Effector memory CD4-positive, alpha-beta T cell (primary cell): Measurements from ENCODE around the gene VGF.

Experiments
- DNase-seq, 3 donors: peaks; one replicate each; pipeline ENCODE4 v3.0.0-alpha.2; 2020
- H3K27ac ChIP-seq: 2 replicates; pipeline ENCODE4 v1.7.0; 2013; ENCODE audit warnings: mild to moderate bottlenecking, low read length, moderate library complexity; ENCODE audit not compliant: insufficient read depth, poor library complexity, severe bottlenecking
- H3K27me3 ChIP-seq: replicated peaks from 2 replicates; pipeline ENCODE4 v1.7.0; 2013; ENCODE audit warnings: mild to moderate bottlenecking, low read length; ENCODE audit not compliant: insufficient read depth, control insufficient read depth, poor library complexity, severe bottlenecking
- H3K36me3 ChIP-seq: 2 replicates; pipeline ENCODE4 v1.7.0; 2013; ENCODE audit warnings: mild to moderate bottlenecking, low read length, moderate library complexity; ENCODE audit not compliant: control insufficient read depth, insufficient read depth
- H3K4me1 ChIP-seq: 2 replicates; pipeline ENCODE4 v1.7.0; 2013; ENCODE audit warnings: low read length, mild to moderate bottlenecking; ENCODE audit not compliant: control insufficient read depth, insufficient read depth, poor library complexity, severe bottlenecking
- H3K4me3 ChIP-seq: 2 replicates; pipeline ENCODE4 v1.7.0; 2013; ENCODE audit warnings: low read length, low read depth, mild to moderate bottlenecking; ENCODE audit not compliant: insufficient read depth, poor library complexity, severe bottlenecking
- H3K9me3 ChIP-seq: 2 replicates; pipeline ENCODE4 v1.7.0; 2013; ENCODE audit warnings: mild to moderate bottlenecking, low read length, moderate library complexity; ENCODE audit not compliant: control insufficient read depth

VGF gene

DNA sequence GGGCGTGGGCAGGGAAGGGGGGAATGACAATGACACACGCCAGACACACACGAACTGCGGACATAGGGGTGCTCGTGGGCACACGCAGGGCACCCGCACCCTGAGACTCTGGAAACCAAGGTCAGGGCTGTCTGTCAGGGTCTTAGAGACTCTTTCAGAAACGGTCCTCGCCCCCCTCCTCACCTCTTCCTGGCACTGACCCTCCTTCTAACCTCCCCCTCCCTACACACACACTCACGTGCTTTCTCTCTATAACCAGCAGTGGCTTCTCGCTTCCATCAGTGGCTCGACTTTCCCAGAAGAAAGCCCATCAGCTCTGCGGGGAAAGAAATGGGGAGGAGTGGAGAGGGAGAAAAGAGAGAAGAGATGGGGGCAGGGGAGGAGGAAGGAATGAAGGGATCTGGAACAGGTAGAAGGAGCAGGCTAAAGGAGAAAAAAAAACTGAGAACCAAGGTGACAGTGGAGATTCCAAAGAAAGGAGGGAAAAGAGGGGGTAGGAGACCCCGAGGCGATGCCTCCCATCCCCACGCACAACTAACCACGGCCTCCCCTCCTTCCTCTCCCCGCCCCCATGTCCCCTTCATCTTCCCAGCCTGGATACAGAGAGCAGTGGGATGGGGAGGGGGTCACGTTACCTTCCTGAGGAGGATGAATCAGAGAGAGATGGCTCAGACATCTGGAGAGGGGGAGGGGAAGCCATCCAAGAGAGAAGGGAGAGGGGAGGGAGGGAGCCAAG is 1.7 kb upstream of the VGF start:
- Histone ChIP-seq H3K27me3 (peaks cover 88% of the 10 kb centered on the region), H3K27ac (no peak overlapping the region), H3K36me3 (no peaks in the 10 kb centered on the region), H3K4me3 (no peak overlapping the region), H3K9me3 (no peaks in the 10 kb centered on the region), H3K4me1 (peaks cover 66% of the 10 kb centered on the region)
- DNase-seq, result no peak

DNA sequence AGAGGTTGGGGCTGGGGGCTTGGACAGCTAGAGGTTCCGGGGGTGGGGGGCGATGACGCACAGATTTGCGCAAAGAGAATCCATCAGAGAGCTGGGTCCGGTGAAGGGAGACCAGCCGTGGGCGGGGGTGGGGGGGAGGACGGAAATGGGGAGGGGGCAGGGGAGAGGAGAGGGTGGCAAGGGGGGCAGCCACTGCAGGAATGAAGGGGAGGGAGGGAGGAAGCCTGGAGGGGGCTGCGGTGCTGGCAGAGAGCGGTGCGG is 1.2 kb upstream of the VGF start:
- Histone ChIP-seq H3K9me3 (no peaks in the 10 kb centered on the region), H3K4me1 (peaks cover 61% of the 10 kb centered on the region), H3K27ac (no peak overlapping the region), H3K27me3 (peaks cover 88% of the 10 kb centered on the region), H3K4me3 (no peak overlapping the region), H3K36me3 (no peaks in the 10 kb centered on the region)
- DNase-seq, result no peak

DNA sequence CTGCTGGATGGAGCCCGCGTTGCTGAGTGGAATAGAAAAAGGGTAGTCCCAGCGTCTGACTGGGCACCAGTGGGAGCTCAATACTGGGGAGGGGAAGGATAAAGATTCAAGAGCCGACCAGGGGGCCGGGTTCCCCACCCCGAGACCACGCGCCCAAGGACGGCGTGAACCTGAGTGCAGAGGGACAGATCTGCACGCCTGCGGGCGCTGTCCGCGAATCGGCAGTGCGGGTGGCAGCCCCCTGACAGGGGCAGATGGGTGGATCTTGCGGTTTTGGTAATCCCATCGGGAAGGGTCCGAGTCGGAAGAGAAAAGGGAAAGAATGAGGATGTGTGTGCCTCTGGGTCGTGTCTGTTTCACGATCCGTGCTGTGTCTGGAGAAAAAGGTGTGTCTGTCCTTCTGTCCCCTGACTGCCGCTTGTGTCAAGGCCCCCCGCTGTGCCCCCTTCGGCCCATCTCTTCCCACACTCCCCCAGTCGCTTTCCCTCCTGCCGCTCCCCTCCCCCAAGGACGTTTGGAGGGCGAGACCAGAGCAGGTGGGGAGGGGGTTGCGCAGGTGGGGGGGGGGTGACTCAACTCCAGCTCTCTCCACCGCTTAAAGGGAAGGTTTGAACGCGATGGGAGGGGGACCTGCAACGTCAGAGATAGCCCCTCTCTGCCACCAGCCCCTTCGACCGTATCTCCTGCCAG is 734 bp upstream of the VGF start:
- Histone ChIP-seq H3K27ac (no peak overlapping the region), H3K27me3 (peaks cover 88% of the 10 kb centered on the region), H3K4me1 (peaks cover 56% of the 10 kb centered on the region), H3K9me3 (no peaks in the 10 kb centered on the region), H3K36me3 (no peaks in the 10 kb centered on the region), H3K4me3 (no peak overlapping the region)
- no peak for DNase-seq

DNA sequence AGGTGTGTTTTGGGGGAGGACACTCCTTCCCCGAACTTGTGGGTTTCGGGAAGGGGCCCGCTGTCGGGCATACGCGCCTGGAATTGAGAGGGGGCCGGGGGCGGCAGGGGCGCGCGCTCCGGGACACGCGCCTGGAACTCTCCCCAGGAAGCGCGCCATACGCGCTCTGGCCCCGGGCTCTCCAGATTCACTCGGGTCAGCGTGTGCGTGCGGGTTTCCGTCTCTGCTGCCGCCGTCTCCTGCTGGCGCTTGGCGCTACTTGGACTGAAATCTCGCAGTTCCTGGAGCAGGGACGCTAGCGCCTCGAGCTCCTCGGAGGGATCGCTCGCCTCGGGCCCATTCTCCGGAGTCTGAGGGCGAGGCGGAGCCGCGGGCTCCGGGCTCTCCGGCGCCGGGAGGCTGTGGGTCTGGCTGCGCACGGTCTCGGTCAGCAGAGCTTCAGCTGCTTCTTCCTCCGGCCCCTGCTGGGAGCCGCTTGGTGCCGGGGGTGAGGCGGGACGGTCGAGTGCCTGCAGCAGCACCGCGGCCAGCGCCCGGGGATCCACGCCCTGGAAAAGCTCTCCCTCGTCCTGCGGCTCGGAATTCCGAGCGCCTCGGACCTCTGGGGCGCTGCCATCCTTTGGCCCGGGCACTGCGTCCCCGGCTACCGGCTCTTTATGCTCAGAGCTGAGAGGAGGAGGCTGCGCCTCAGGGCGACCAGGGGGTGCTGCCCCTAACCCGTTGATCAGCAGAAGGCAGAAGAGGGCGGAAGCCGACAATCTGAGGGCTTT is 1.1 kb downstream of the VGF start:
- no peak for DNase-seq
- Histone ChIP-seq H3K27ac (no peak overlapping the region), H3K27me3 (peaks cover 71% of the 10 kb centered on the region), H3K9me3 (no peaks in the 10 kb centered on the region), H3K36me3 (peaks cover 2% of the 10 kb centered on the region), H3K4me1 (peaks cover 39% of the 10 kb centered on the region), H3K4me3 (peak overlapping the region; percentile 48)

DNA sequence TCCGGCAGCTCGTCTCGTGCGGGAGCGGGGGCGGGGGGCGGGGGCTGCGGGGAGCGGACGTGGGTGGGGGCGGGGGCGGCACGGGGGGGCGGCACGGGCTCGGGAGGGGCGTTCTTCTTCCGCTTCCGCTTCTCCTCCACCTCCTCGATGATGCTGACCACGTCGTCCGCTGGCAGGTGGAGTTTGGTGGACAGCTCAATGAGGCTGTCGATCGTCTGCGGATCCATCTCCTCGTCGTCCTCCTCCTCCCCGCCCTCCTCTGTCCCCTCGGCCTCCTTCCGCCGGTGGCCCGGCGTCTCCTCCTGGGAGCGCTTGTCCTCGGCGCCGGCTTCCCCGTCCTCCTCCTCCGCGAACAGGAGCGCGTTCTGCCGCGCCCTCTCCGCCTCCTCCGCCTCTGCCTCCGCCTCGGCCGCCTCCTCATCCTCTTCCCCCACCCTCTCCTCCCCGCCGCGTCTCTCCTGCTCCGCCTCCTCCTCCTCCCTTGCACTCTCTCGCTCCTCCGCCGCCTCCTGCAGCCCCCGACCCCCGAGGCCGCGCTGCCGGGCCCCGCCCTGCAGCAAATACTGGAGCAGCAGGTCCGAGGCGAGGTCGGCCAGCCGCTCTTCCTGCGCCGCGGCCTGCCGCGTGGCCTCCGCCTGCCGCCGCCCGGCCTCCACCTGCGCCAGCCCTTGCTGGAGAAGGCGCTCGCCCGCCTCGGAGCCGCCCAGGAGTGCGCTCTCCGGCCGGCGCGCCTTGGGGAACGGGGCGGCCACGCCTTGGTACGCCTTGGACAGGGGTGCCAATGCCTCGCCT is 1.9 kb downstream of the VGF start:
- H3K9me3 ChIP-seq, result no peaks in the 10 kb centered on the region
- H3K36me3 ChIP-seq, result peaks cover 7% of the 10 kb centered on the region
- H3K27me3 ChIP-seq, result peaks cover 64% of the 10 kb centered on the region
- peaks cover 39% of the 10 kb centered on the region for H3K4me1 ChIP-seq
- no peak overlapping the region for H3K27ac ChIP-seq
- no peak for DNase-seq
- H3K4me3 ChIP-seq, result peak overlapping the region; percentile 48

DNA sequence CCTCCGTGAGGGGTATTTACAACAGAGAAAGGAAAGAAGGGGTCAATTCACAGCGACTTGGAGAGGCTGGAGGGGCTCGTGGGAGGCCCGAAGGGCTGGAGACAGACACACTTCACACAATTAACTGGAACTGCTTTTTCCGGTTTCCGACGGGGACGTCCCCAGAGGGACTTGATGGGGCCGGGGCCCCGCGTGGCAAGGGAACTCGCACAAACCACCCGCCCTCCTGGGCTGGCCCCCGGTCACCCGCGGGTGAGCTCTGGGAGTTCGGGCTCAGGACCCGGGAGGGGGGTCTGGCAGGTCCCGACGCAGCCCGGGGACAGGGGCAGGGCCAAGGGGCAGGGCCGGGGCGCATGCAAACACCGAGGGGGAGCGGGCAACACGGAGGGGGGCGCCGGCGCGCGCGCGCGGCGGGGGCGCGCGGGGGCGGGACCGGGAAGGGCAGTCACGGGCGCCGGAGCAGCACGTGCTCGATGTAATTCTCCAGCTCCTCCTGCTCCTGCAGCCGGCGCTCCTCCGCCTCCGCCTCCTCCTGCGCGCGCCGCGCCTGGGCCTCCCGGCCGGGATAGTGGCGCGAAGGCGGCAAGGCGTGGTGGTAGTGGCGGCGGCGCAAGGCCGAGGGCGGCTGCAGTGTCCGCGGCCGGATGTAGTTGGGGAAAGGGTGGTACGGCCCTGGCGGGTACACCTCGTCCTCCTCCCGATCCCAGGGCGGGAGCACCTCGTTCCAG is 2.7 kb downstream of the VGF start:
- H3K36me3 ChIP-seq, result peaks cover 7% of the 10 kb centered on the region
- no peak overlapping the region for H3K4me3 ChIP-seq
- peaks cover 39% of the 10 kb centered on the region for H3K4me1 ChIP-seq
- H3K9me3 ChIP-seq, result no peaks in the 10 kb centered on the region
- DNase-seq, result no peak
- no peak overlapping the region for H3K27ac ChIP-seq
- peaks cover 56% of the 10 kb centered on the region for H3K27me3 ChIP-seq

DNA sequence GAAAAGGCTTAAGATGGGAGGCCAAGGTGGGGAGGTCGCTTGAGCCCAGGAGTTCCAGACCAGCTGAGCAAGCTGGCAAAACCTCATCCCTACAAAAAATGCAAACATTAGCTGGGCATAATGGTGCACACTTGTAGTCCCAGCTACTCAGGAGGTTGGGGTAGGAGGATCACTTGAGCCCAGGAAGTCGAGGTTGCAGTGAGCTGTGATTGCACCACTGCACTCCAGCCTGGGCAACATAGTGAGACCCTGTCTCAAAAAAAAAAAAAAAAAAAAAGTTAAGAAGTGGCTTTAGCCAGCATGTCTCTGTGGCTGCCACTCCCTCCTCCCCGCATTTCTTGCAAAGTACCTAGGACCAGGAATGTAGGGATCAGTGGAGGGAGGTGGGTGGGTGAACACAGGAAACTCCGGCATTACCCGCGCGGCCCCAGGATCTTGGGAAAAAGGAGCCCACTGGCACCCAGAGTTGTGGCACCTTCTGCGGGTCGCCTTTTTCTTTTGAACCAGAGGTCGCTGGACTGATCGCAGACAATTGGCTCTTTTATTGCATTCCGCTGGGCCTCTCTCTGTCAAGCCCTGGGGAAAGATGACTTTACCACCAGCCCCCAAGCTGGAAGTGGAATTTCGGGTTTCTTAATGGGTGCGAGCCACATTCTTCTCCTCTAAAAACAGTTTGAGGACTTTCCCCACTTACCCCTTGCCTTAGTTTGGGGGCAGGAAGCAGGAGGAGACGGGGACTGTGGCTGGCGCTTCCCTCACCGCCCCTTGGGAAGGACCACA is 3.5 kb downstream of the VGF start:
- Histone ChIP-seq H3K4me3 (no peak overlapping the region), H3K4me1 (peaks cover 39% of the 10 kb centered on the region), H3K27me3 (peaks cover 48% of the 10 kb centered on the region), H3K9me3 (no peaks in the 10 kb centered on the region), H3K36me3 (peaks cover 11% of the 10 kb centered on the region), H3K27ac (no peak overlapping the region)
- no peak for DNase-seq

DNA sequence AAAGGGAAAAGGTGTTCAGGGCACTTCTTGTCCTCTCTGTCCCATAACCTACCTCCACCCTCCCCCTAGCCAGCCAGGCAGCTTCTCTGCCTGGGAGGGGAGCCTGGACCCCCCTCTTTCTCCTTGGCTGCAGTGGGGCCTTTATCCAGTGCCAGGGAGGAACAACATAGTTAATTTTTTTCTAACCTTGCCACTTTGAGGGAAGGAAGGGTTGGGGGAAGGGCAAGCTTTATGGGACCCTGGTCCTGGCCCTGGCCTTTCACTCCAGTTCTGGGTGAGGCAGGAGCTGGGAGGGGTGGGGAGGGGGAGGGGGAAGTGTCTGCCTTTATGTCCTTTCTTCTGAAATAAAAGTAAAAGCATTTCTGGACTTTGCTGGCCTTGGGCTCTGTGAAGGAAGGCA is 4.5 kb downstream of the VGF start:
- no peak overlapping the region for H3K4me3 ChIP-seq
- H3K4me1 ChIP-seq, result peaks cover 32% of the 10 kb centered on the region
- no peaks in the 10 kb centered on the region for H3K9me3 ChIP-seq
- DNase-seq, result no peak
- peaks cover 38% of the 10 kb centered on the region for H3K27me3 ChIP-seq
- H3K36me3 ChIP-seq, result peaks cover 11% of the 10 kb centered on the region
- no peak overlapping the region for H3K27ac ChIP-seq
